ENCODE measurements around the gene USP31. TPM values are rescaled to one million over a fixed set of nuclear protein-coding genes. Genes with fewer than 3 reads are reported as not detected.

Gene USP31
- total and polyA plus RNA-seq, 2 of the 13 experiments (the other 11 are each of a cell fraction or from before 2014, with no cell fraction given) = 22.5 to 23.3 TPM

DNA sequence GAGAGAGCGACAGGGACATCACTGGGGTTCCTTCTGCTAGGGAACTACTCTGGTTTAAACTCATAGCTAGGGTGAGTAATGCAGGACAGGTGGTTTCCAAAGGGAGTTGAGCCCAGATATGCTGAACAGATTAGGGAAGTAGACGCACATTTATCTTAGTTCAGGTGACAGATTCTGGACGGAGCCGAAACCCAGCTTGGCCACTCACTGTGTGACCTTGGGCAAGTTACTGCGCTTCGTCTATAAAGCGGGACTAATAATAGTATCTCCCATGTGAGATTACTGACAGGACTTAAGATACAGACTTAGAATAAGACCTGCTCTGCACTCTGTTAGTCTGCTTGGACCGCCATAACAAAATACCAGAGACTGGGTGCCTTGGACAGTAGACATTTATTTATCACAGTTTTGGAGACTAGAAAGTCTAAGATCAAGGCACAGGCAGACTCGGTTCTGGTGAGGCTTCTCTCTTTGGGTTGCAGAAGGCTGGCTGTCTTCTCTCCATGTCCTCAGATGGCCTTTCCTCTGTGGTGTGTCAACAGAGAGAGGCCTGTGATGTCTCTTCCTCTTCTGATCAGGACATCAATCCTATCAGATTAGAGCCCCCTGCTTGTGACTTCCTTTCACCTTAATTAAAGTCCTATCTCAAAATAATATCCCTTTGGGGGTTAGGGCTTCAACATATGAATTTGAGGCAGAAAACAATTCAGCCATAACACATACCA lies 45.4 kb upstream of the USP31 start (continued):
- TF ChIP-seq, protein P1, sequence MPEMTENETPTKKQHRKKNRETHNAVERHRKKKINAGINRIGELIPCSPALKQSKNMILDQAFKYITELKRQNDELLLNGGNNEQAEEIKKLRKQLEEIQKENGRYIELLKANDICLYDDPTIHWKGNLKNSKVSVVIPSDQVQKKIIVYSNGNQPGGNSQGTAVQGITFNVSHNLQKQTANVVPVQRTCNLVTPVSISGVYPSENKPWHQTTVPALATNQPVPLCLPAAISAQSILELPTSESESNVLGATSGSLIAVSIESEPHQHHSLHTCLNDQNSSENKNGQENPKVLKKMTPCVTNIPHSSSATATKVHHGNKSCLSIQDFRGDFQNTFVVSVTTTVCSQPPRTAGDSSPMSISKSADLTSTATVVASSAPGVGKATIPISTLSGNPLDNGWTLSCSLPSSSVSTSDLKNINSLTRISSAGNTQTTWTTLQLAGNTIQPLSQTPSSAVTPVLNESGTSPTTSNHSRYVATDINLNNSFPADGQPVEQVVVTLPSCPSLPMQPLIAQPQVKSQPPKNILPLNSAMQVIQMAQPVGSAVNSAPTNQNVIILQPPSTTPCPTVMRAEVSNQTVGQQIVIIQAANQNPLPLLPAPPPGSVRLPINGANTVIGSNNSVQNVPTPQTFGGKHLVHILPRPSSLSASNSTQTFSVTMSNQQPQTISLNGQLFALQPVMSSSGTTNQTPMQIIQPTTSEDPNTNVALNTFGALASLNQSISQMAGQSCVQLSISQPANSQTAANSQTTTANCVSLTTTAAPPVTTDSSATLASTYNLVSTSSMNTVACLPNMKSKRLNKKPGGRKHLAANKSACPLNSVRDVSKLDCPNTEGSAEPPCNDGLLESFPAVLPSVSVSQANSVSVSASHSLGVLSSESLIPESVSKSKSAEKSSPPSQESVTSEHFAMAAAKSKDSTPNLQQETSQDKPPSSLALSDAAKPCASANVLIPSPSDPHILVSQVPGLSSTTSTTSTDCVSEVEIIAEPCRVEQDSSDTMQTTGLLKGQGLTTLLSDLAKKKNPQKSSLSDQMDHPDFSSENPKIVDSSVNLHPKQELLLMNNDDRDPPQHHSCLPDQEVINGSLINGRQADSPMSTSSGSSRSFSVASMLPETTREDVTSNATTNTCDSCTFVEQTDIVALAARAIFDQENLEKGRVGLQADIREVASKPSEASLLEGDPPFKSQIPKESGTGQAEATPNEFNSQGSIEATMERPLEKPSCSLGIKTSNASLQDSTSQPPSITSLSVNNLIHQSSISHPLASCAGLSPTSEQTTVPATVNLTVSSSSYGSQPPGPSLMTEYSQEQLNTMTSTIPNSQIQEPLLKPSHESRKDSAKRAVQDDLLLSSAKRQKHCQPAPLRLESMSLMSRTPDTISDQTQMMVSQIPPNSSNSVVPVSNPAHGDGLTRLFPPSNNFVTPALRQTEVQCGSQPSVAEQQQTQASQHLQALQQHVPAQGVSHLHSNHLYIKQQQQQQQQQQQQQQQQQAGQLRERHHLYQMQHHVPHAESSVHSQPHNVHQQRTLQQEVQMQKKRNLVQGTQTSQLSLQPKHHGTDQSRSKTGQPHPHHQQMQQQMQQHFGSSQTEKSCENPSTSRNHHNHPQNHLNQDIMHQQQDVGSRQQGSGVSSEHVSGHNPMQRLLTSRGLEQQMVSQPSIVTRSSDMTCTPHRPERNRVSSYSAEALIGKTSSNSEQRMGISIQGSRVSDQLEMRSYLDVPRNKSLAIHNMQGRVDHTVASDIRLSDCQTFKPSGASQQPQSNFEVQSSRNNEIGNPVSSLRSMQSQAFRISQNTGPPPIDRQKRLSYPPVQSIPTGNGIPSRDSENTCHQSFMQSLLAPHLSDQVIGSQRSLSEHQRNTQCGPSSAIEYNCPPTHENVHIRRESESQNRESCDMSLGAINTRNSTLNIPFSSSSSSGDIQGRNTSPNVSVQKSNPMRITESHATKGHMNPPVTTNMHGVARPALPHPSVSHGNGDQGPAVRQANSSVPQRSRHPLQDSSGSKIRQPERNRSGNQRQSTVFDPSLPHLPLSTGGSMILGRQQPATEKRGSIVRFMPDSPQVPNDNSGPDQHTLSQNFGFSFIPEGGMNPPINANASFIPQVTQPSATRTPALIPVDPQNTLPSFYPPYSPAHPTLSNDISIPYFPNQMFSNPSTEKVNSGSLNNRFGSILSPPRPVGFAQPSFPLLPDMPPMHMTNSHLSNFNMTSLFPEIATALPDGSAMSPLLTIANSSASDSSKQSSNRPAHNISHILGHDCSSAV (CRISPR knock-in tag; IDR thresholded peaks at IDR 0.05; ENCODE audit: borderline replicate concordance) = no peak
- no peak for TF ChIP-seq ZNF75D (CRISPR knock-in tag; IDR thresholded peaks at IDR 0.05; ENCODE audit: borderline replicate concordance)
- TF ChIP-seq, protein P2, sequence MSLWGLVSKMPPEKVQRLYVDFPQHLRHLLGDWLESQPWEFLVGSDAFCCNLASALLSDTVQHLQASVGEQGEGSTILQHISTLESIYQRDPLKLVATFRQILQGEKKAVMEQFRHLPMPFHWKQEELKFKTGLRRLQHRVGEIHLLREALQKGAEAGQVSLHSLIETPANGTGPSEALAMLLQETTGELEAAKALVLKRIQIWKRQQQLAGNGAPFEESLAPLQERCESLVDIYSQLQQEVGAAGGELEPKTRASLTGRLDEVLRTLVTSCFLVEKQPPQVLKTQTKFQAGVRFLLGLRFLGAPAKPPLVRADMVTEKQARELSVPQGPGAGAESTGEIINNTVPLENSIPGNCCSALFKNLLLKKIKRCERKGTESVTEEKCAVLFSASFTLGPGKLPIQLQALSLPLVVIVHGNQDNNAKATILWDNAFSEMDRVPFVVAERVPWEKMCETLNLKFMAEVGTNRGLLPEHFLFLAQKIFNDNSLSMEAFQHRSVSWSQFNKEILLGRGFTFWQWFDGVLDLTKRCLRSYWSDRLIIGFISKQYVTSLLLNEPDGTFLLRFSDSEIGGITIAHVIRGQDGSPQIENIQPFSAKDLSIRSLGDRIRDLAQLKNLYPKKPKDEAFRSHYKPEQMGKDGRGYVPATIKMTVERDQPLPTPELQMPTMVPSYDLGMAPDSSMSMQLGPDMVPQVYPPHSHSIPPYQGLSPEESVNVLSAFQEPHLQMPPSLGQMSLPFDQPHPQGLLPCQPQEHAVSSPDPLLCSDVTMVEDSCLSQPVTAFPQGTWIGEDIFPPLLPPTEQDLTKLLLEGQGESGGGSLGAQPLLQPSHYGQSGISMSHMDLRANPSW (CRISPR knock-in tag; IDR thresholded peaks at IDR 0.05; ENCODE audit: borderline replicate concordance) = no peak
- TF ChIP-seq SIX4 (CRISPR knock-in tag; IDR thresholded peaks at IDR 0.05) = no peak
- TF ChIP-seq ZNF616 (CRISPR knock-in tag; IDR thresholded peaks at IDR 0.05; ENCODE audit: low read depth) = no peak

Measured in HepG2 (cell line).